A673 (cell line): ENCODE measurements around the gene SFSWAP.
"Not testable (repeated sequence)": the region's sequence is repeated elsewhere in the genome, so short reads cannot be mapped to it uniquely, and the experiment has no call there.

Experiments used
- EZH2 ChIP-seq: fragments of 200-600 bp; sonication (generic); IDR thresholded peaks from 2 replicates; pipeline ENCODE4 v1.6.1; 2017; ENCODE audit warnings: borderline replicate concordance, low read depth, mild to moderate bottlenecking, mixed read lengths, antibody characterized with exemption, low read length; ENCODE audit not compliant: poor library complexity, severe bottlenecking
- TF ChIP-seq, protein P1 (sequence below): fragments of 300-800, 200-600 bp; sonication (generic); conservative IDR thresholded peaks from 2 replicates; pipeline ENCODE4 v1.5.1; 2017; ENCODE audit warnings: low read depth, mild to moderate bottlenecking, antibody characterized with exemption, low read length, moderate library complexity, mixed read lengths

- TF ChIP-seq, protein P1, sequence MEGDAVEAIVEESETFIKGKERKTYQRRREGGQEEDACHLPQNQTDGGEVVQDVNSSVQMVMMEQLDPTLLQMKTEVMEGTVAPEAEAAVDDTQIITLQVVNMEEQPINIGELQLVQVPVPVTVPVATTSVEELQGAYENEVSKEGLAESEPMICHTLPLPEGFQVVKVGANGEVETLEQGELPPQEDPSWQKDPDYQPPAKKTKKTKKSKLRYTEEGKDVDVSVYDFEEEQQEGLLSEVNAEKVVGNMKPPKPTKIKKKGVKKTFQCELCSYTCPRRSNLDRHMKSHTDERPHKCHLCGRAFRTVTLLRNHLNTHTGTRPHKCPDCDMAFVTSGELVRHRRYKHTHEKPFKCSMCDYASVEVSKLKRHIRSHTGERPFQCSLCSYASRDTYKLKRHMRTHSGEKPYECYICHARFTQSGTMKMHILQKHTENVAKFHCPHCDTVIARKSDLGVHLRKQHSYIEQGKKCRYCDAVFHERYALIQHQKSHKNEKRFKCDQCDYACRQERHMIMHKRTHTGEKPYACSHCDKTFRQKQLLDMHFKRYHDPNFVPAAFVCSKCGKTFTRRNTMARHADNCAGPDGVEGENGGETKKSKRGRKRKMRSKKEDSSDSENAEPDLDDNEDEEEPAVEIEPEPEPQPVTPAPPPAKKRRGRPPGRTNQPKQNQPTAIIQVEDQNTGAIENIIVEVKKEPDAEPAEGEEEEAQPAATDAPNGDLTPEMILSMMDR: not testable (repeated sequence)
- not testable (repeated sequence) for TF ChIP-seq EZH2
These were observed 44.4 kb upstream of the SFSWAP start for GRCh38 chr12:131666486-131666885.
